ENCODE measurements around the gene PROSER3.

DNA sequence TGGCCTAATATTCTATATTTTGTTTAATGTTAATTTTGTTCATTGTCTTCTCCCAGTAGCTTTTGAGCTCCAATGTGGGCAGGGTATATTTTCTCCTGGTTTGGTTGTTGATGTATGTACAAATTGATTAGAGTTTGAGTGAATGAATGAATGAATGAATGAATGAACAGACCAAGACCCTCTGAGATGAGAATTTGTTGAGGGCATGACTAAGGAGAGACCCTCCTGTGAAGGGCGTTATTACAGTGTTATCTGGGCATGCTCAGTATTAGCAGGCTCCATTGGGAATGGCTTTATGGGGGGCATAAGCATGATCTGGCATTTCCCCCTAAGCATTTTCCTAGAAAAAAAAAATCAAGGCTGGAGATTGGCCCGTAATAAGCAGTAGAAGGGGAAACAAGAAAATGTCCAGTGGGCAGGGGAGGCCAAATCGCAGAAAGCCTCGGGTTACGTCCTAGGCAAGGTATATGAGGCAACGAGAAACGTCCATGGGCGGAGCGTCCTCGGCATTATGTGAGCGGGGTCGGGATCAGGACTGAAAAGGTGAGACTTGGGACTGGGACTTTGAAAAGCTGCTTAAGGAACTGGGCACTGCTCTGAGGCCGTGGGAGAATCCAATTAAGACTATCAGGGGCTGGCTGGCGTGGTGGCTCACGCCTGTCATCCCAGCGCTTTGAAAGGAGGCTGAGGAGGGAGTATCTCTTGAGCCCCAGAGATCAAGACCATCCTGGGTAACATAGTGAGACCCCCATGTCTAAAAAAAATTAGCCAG is 16.5 kb downstream of the PROSER3 start:
- TF ChIP-seq, protein P1, sequence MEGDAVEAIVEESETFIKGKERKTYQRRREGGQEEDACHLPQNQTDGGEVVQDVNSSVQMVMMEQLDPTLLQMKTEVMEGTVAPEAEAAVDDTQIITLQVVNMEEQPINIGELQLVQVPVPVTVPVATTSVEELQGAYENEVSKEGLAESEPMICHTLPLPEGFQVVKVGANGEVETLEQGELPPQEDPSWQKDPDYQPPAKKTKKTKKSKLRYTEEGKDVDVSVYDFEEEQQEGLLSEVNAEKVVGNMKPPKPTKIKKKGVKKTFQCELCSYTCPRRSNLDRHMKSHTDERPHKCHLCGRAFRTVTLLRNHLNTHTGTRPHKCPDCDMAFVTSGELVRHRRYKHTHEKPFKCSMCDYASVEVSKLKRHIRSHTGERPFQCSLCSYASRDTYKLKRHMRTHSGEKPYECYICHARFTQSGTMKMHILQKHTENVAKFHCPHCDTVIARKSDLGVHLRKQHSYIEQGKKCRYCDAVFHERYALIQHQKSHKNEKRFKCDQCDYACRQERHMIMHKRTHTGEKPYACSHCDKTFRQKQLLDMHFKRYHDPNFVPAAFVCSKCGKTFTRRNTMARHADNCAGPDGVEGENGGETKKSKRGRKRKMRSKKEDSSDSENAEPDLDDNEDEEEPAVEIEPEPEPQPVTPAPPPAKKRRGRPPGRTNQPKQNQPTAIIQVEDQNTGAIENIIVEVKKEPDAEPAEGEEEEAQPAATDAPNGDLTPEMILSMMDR (IDR thresholded peaks at IDR 0.05 in 2 of 3, conservative IDR thresholded peaks at IDR 0.05 in 1 of 3; ENCODE audit: insufficient read depth in 2 of 3, low read depth in 1 of 3, low read length in 3 of 3), result no peak
- no peak for TF ChIP-seq HNRNPUL1 (IDR thresholded peaks at IDR 0.05; ENCODE audit: low read length)
- TF ChIP-seq NFE2L1 (tag; IDR thresholded peaks at IDR 0.05; ENCODE audit: borderline replicate concordance, low read depth), result no peak
- TF ChIP-seq YY1 (IDR thresholded peaks at IDR 0.05; ENCODE audit: borderline replicate concordance in 1 of 3, control insufficient read depth in 1 of 3, extremely low read depth in 1 of 3, insufficient read depth in 3 of 3, insufficient read length in 1 of 3, insufficient replicate concordance in 2 of 3, low read depth in 1 of 3, low read length in 2 of 3), result no peak
- TF ChIP-seq FOSL1 (tag; conservative IDR thresholded peaks at IDR 0.05), result no peak
- TF ChIP-seq POLR2A (conservative IDR thresholded peaks at IDR 0.05), result no peak
- TF ChIP-seq THRA (IDR thresholded peaks at IDR 0.05), result no peak
- TF ChIP-seq HMGXB4 (CRISPR knock-in tag; IDR thresholded peaks at IDR 0.05), result no peak
- no peak for TF ChIP-seq ZNF316 (IDR thresholded peaks at IDR 0.05)

All from K562 (cell line).